Motor neuron (in vitro differentiated cells): ENCODE measurements around the gene ZNF44. TPM values are rescaled to one million over a fixed set of nuclear protein-coding genes. Genes with fewer than 3 reads are reported as not detected.

Source experiments
- ATAC-seq, 8 experiments: fragments of 200-7000 bp; cut with Tn5 transposase; replicated peaks in 6 of 8; 2 replicates each; pipeline ENCODE4 v1.8.0; 2021; ENCODE audit warnings: mild to moderate bottlenecking in 8 of 8, moderate library complexity in 8 of 8
- H3K27ac ChIP-seq, 2 donors: fragments of 250-450 bp; sonication (Bioruptor Pico); 2 replicates each; pipeline ENCODE4 v1.9.0; 2021; ENCODE audit warnings: antibody characterized with exemption in 2 of 2, mild to moderate bottlenecking in 2 of 2, moderate library complexity in 1 of 2
- H3K4me1 ChIP-seq, 2 donors: fragments of 250-450 bp; sonication (Bioruptor Pico); replicated peaks in 1 of 2; 2 replicates each; pipeline ENCODE4 v1.6.1; 2021; ENCODE audit warnings: antibody characterized with exemption in 2 of 2, mild to moderate bottlenecking in 2 of 2, moderate library complexity in 1 of 2
- H3K4me3 ChIP-seq, 5 donors: fragments of 250-450 bp; sonication (Bioruptor Pico); 2 replicates each; pipeline ENCODE4 v1.9.0; 2021; ENCODE audit warnings: antibody characterized with exemption in 5 of 5, mild to moderate bottlenecking in 5 of 5, moderate library complexity in 4 of 5
- WGBS, 10 experiments: fragments of 450-650 bp; shearing (Covaris generic); methylation state at CpG; one replicate each; pipeline ENCODE4 v1.0.0; 2022; 5-methylcytosine and 5-hydroxymethylcytosine counted together
- in situ Hi-C, 9 experiments: fragments of 400-800 bp; cut with MboI; loops; one replicate each; pipeline ENCODE4 v1.15.0; 2021; ENCODE audit warnings: low sequenced_read_pairs in 9 of 9, low pct_unique_long_range_greater_than_20kb in 2 of 9; ENCODE audit not compliant: unreplicated experiment in 9 of 9
- total RNA-seq, 8 experiments: library from RNA; unstranded; fragments of 300-600 nt; gene quantifications; 2 replicates each; pipeline versions ENCODE4 v1.2.3 to v1.2.4, GENCODE V29; 2022

The ZNF44 gene
- total RNA-seq, 8 experiments from 2014 or later = 8.3 to 21.7 (median 16.2) TPM

- no peaks in the 10 kb centered on the region for H3K4me1 ChIP-seq
- no peak for ATAC-seq
- 67 to 100% (median 91%) methylated on average over 1 to 2 of the region's 2 CpGs; no CpG with 5 or more reads in 2 of the 10 experiments for WGBS, 10 experiments
- H3K4me3 ChIP-seq = no peak overlapping the region
- in situ Hi-C loops = no loop called here
- no peak overlapping the region for H3K27ac ChIP-seq
These were observed 50.3 kb downstream of the ZNF44 start for GRCh38 chr19:12244370-12244769.

GRCh38 chr19:12237143-12237839 lies 57.4 kb downstream of the ZNF44 start:
- WGBS, 10 experiments = 83 to 95% methylated on average over 1 to 10 of the region's 37 CpGs; no CpG with 5 or more reads in 8 of the 10 experiments
- Histone ChIP-seq H3K4me1 (no peaks in the 10 kb centered on the region), H3K4me3 (no peak overlapping the region), H3K27ac (no peak overlapping the region)
- in situ Hi-C loops = no loop called here
- ATAC-seq = no peak

- WGBS, 10 experiments = 58 to 100% (median 74%) methylated on average over 1 to 3 of the region's 3 CpGs; no CpG with 5 or more reads in 4 of the 10 experiments
- in situ Hi-C loops = no loop called here
- Histone ChIP-seq H3K27ac (no peak overlapping the region), H3K4me3 (no peak overlapping the region), H3K4me1 (no peaks in the 10 kb centered on the region)
- no peak for ATAC-seq
These were observed 61.7 kb downstream of the ZNF44 start for GRCh38 chr19:12232961-12233360.

GRCh38 chr19:12230751-12231733 lies 63.6 kb downstream of the ZNF44 start:
- 29 to 100% (median 79%) methylated on average over 1 to 5 of the region's 6 CpGs; no CpG with 5 or more reads in 3 of the 10 experiments for WGBS, 10 experiments
- in situ Hi-C loops = no loop called here
- ATAC-seq = no peak
- Histone ChIP-seq H3K4me3 (no peak overlapping the region), H3K4me1 (no peaks in the 10 kb centered on the region), H3K27ac (no peak overlapping the region)

DNA sequence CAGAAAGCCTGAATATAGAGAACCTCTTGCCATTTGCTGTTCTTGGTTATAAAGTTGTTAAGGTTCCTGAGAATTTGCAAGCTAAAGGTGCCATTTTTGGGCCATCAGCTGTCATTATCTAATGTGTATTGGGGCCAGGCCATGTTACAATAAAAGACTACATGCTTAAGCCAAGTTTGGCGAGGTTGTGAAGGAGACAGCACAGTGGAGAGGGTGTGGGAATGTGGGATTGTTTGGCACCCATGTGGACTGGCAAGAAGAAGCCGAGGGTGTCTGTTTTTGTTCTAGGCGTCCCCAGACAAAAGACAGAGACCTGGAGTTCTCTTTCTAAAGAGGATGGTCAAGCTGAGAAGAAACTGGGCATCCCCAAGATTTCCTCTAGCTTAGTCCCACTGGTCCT lies 64.7 kb downstream of the ZNF44 start:
- no peak overlapping the region for H3K4me3 ChIP-seq
- WGBS, 10 experiments = 17 to 100% (median 63%) methylated on average over 1 to 3 of the region's 3 CpGs; no CpG with 5 or more reads in 3 of the 10 experiments

GRCh38 chr19:12224676-12225075 lies 70.0 kb downstream of the ZNF44 start:
- 70 to 100% (median 94%) methylated on average over 1 to 6 of the region's 6 CpGs; no CpG with 5 or more reads in 4 of the 10 experiments for WGBS, 10 experiments
- no peak overlapping the region for H3K27ac ChIP-seq
- no peaks in the 10 kb centered on the region for H3K4me1 ChIP-seq
- in situ Hi-C loops = no loop called here
- H3K4me3 ChIP-seq = no peak overlapping the region
- ATAC-seq = no peak

More for the DNA sequence above, 64.7 kb downstream of the ZNF44 start:
- H3K27ac ChIP-seq = no peak overlapping the region
- ATAC-seq = no peak
- in situ Hi-C loops = no loop called here
- no peaks in the 10 kb centered on the region for H3K4me1 ChIP-seq

- Histone ChIP-seq H3K4me3 (no peak overlapping the region), H3K27ac (no peak overlapping the region), H3K4me1 (no peaks in the 10 kb centered on the region)
- 43 to 75% methylated on average over 1 of the region's 1 CpG; no CpG with 5 or more reads in 8 of the 10 experiments for WGBS, 10 experiments
- in situ Hi-C loops = no loop called here
- ATAC-seq = no peak
These were observed 71.6 kb downstream of the ZNF44 start for GRCh38 chr19:12222980-12223630.

Other genes starting within 250 kb of the ZNF44 start
- 1 to 10 TPM in 5 of 8 experiments, under 1 TPM in 1, not detected in 2; 0.36 to 3.0 (median 1.3) TPM for gene ZNF878, start 241.9 kb downstream of the ZNF44 start, total RNA-seq
- 10 to 100 TPM in 5 of 8 experiments, 1 to 10 TPM in 2, under 1 TPM in 1; 0.22 to 25.3 (median 14.8) TPM for gene ZNF844, start 230.2 kb downstream of the ZNF44 start, total RNA-seq
- gene ZNF20, start 154.5 kb downstream of the ZNF44 start, total RNA-seq = 10 to 100 TPM in 5 of 8 experiments, 1 to 10 TPM in 3; 2.2 to 31.9 (median 16.8) TPM
- gene ZNF625, start 138.1 kb downstream of the ZNF44 start, total RNA-seq = 10 to 100 TPM in 6 of 8 experiments, 1 to 10 TPM in 2; 1.6 to 36.3 (median 30.2) TPM
- 10 to 100 TPM in 4 of 8 experiments, 1 to 10 TPM in 4; 4.7 to 12.4 (median 10.5) TPM for gene ZNF136, start 131.8 kb downstream of the ZNF44 start, total RNA-seq
- gene ZNF563, start 38.8 kb upstream of the ZNF44 start, total RNA-seq = 1 to 10 TPM in 7 of 8 experiments, under 1 TPM in 1; 0.81 to 5.4 (median 3.1) TPM
- 10 to 100 TPM in 4 of 8 experiments, 1 to 10 TPM in 2, under 1 TPM in 2; 0.31 to 16.5 (median 8.5) TPM for gene ZNF442, start 70.8 kb upstream of the ZNF44 start, total RNA-seq
- 1 to 10 TPM in 7 of 8 experiments, under 1 TPM in 1; 0.92 to 4.8 (median 3.2) TPM for gene ZNF799, start 106.4 kb upstream of the ZNF44 start, total RNA-seq
- 10 to 100 TPM in 2 of 8 experiments, 1 to 10 TPM in 5, under 1 TPM in 1; 0.61 to 11.5 (median 7.6) TPM for gene ZNF443, start 146.1 kb upstream of the ZNF44 start, total RNA-seq
- gene ZNF709, start 189.9 kb upstream of the ZNF44 start, total RNA-seq = 10 to 100 TPM in 5 of 8 experiments, 1 to 10 TPM in 2, under 1 TPM in 1; 0.46 to 16.3 (median 12.3) TPM